ENCODE data around the gene HUS1. TPM values are rescaled to one million over a fixed set of nuclear protein-coding genes. Genes with fewer than 3 reads are reported as not detected.

HUS1 gene
- total and polyA plus RNA-seq, 2 of the 8 experiments (the other 6 are each of a cell fraction or from before 2014, with no cell fraction given): 15.0 to 33.0 TPM

- Histone ChIP-seq H2BK120ac (replicated peaks; ENCODE audit: low read depth, low read length) (no peak overlapping the region), H3K4ac (replicated peaks; ENCODE audit: insufficient read length, low read depth, low read length) (no peak overlapping the region), H3K4me2 (ENCODE audit: insufficient read depth in 1 of 2, low read depth in 2 of 2, low read length in 2 of 2) (no peak overlapping the region), H3K79me1 (ENCODE audit: low read depth, low read length) (no peaks in the 10 kb centered on the region), H4K8ac (ENCODE audit: extremely low read depth, insufficient read depth, low read length) (no peak overlapping the region), H2BK20ac (ENCODE audit: low read length) (no peak overlapping the region), H4K5ac (ENCODE audit: insufficient read length, low read depth, low read length) (no peak overlapping the region), H3K18ac (ENCODE audit: extremely low read depth, low read length) (no peak overlapping the region), H2BK12ac (ENCODE audit: low read depth, low read length) (no peak overlapping the region), H3K36me3 (ENCODE audit: control insufficient read depth in 2 of 4, insufficient read depth in 4 of 4, low read length in 3 of 4) (no peaks in the 10 kb centered on the region), H3K9ac (replicated peaks in 1 of 4; ENCODE audit: extremely low read depth in 1 of 4, low read depth in 3 of 4, low read length in 3 of 4) (no peak overlapping the region), H4K20me1 (replicated peaks in 1 of 2; ENCODE audit: control insufficient read depth in 1 of 2, insufficient read depth in 2 of 2, low read length in 2 of 2) (no peaks in the 10 kb centered on the region), H3K56ac (replicated peaks; ENCODE audit: insufficient read length, low read depth, low read length) (no peak overlapping the region), H2BK15ac (ENCODE audit: low read length) (no peak overlapping the region), H3K4me1 (replicated peaks in 1 of 4; ENCODE audit: control insufficient read depth in 3 of 4, insufficient read depth in 4 of 4, low read length in 3 of 4) (peaks cover 0 to 5% (median 0%) of the 10 kb centered on the region in 4 experiments; a peak in 5 of 7 replicates), H3K23me2 (ENCODE audit: low read depth, low read length) (no peaks in the 10 kb centered on the region), H3K27ac (ENCODE audit: low read depth, low read length) (no peak overlapping the region), H3K9me3 (ENCODE audit: insufficient read depth in 2 of 2, low read depth in 1 of 2, low read length in 1 of 2) (no peaks in the 10 kb centered on the region), H3K14ac (ENCODE audit: insufficient read length) (no peak overlapping the region), H3K23ac (ENCODE audit: insufficient read length) (no peak overlapping the region), H2BK5ac (ENCODE audit: low read depth, low read length) (no peak overlapping the region), H3K79me2 (ENCODE audit: control insufficient read depth in 1 of 2, insufficient read depth in 2 of 2, low read length in 2 of 2) (no peaks in the 10 kb centered on the region), H2AK5ac (ENCODE audit: low read depth, low read length) (no peak overlapping the region), H4K91ac (replicated peaks; ENCODE audit: insufficient read length, low read length) (no peak overlapping the region), H2AFZ (ENCODE audit: low read length) (no peak overlapping the region), H3K4me3 (ENCODE audit: extremely low read depth in 1 of 4, insufficient read depth in 2 of 4, low read depth in 3 of 4, low read length in 4 of 4) (no peak overlapping the region), H3K27me3 (replicated peaks in 1 of 4; ENCODE audit: control insufficient read depth in 3 of 4, extremely low read depth in 1 of 4, insufficient read depth in 3 of 4, low read length in 3 of 4) (no peaks in the 10 kb centered on the region)
- 93% methylated on average over 8 of the region's 8 CpGs; no CpG with 5 or more reads in 1 of the 2 experiments for WGBS, 2 experiments (ENCODE audit: extremely low coverage in 1 of 2, insufficient coverage in 1 of 2, insufficient read length in 1 of 2, insufficient replicate concordance in 2 of 2, low coverage in 1 of 2, low lambda C conversion rate in 2 of 2, missing lambda C conversion rate in 1 of 2)
- peak; percentile 28 for FAIRE-seq
- ChIA-PET POLR2A (ENCODE audit: partially characterized antibody) (interaction anchor here (1.0 to 2.6 kb wide), 3 partner anchors 98 to 107 kb away, joined by 3 to 12 read pairs (median 4); partner anchors contain the start of gene UPP1), CTCF (ENCODE audit: partially characterized antibody) (interaction anchor here (0.7 to 2.7 kb wide), 25 partner anchors 9 to 150 kb away, joined by 3 to 15 read pairs (median 3); partner anchors contain the start of gene HUS1)
- no peak for DNase-seq (ENCODE audit: low read depth in 1 of 2, low spot score in 2 of 2)
These were observed 9.3 kb upstream of the HUS1 start for GRCh38 chr7:47988496-47989386.
